ENCODE measurements around the gene MRAS.
A peak's percentile ranks its signal among the peaks of the same experiment; 100 is the strongest.

Gene MRAS

DNA sequence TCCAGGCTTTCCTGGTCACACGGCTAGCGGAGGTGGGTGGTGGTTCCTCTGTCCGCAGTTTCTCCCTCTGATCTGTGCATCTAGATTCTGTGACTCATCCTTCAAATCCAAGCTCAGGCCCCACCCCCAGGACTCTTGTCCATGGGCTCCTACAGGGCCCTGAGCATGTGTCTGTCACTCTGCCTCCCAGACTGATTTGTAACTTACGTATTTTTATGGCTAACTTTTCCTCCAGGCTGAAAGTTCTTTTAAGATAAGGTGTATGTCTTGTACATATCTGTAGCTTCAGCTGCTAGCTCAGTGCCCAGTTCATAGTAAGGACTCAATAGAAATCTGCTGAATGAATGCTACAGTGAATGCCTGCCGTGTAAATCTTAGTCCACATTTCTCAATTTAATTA is 94.1 kb downstream of the MRAS start:
- TF ChIP-seq MYC (IDR thresholded peaks at IDR 0.05; ENCODE audit: low read depth, low read length) (no peak), POLR2A (IDR thresholded peaks at IDR 0.05; ENCODE audit: extremely low read depth, insufficient read length) (no peak)
- TF ChIP-seq, protein P1, sequence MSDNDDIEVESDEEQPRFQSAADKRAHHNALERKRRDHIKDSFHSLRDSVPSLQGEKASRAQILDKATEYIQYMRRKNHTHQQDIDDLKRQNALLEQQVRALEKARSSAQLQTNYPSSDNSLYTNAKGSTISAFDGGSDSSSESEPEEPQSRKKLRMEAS (IDR thresholded peaks at IDR 0.05; ENCODE audit: low read depth, low read length), result no peak
- TF ChIP-seq, protein P2, sequence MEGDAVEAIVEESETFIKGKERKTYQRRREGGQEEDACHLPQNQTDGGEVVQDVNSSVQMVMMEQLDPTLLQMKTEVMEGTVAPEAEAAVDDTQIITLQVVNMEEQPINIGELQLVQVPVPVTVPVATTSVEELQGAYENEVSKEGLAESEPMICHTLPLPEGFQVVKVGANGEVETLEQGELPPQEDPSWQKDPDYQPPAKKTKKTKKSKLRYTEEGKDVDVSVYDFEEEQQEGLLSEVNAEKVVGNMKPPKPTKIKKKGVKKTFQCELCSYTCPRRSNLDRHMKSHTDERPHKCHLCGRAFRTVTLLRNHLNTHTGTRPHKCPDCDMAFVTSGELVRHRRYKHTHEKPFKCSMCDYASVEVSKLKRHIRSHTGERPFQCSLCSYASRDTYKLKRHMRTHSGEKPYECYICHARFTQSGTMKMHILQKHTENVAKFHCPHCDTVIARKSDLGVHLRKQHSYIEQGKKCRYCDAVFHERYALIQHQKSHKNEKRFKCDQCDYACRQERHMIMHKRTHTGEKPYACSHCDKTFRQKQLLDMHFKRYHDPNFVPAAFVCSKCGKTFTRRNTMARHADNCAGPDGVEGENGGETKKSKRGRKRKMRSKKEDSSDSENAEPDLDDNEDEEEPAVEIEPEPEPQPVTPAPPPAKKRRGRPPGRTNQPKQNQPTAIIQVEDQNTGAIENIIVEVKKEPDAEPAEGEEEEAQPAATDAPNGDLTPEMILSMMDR (IDR thresholded peaks at IDR 0.05; ENCODE audit: low read depth, low read length), result no peak
- no peak overlapping the region for H3K4me3 ChIP-seq (ENCODE audit: low read depth, low read length)
- DNase-seq (ENCODE audit: low read depth), result peak; percentile 16

DNA sequence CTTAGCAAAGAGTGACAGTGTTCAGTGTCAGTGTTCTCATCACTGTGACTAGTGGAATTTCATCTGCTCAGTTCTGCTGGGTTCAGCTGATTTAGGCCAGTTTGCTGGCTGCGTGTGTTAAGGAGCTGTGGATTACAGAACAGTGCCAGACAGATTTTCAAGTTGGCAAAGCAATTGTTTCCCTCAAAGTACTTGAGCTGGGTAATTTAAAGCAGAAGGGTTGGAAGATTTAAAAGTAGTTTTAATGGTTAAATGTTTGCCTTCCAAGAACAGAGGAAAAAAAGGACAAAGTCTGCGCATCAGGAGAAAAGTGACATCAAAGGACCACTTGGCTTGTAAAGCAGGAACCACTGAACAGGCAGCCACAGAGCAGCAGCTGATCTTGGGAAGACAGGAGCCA is 94.7 kb downstream of the MRAS start:
- DNase-seq (ENCODE audit: low read depth), result no peak
- TF ChIP-seq POLR2A (IDR thresholded peaks at IDR 0.05; ENCODE audit: extremely low read depth, insufficient read length) (no peak), MYC (IDR thresholded peaks at IDR 0.05; ENCODE audit: low read depth, low read length) (no peak)
- TF ChIP-seq, protein P1 (IDR thresholded peaks at IDR 0.05; ENCODE audit: low read depth, low read length), result no peak
- TF ChIP-seq, protein P2 (IDR thresholded peaks at IDR 0.05; ENCODE audit: low read depth, low read length), result no peak
- H3K4me3 ChIP-seq (ENCODE audit: low read depth, low read length), result no peak overlapping the region

DNA sequence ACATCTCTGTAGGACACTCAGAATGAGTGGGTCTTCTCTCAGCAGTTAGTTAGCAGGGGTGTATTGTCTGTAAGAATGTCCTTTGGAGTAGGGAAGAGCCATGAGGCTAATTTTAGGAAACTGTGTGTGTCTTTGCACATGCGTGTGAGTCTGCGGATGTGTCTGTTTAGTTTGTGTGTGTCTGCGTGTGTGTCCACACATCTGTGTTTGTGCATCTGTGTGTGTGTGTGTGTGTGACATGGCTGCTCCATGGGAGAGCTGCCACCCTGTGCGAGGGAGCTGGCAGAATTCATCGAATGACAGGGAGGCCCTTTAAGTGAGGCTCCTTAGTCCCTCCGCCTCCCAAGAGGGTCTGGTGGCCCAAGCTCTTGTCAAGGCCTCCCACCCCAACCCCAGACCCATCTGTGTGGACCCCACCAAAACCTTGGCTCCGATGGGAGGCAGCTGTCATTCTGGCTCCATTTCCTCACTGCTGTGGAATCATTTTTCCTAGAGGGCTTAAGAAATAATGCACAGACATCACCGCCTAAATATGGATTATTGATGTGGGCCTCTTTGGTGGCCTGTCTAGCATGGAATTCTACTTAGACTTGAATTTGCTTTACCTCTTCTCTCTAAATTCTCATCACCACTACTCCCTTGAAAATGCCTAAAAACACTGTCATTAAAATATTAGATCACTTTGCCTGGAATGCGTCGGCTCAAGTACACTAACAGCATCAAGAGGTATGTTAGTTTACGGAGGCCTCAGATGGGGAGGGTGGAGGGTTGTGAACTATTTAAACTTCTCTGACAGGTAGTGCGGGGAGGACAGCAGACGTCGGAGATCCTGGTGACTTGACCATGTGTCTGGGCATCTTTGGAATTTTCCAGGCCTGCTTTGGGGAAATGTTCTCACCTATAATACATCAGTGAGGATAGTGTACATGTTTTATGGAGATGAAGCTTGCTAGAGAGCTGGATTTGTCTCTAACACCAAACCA is 95.4 kb downstream of the MRAS start:
- TF ChIP-seq, protein P2 (IDR thresholded peaks at IDR 0.05; ENCODE audit: low read depth, low read length), result no peak
- TF ChIP-seq, protein P1 (IDR thresholded peaks at IDR 0.05; ENCODE audit: low read depth, low read length), result no peak
- TF ChIP-seq POLR2A (IDR thresholded peaks at IDR 0.05; ENCODE audit: extremely low read depth, insufficient read length) (no peak), MYC (IDR thresholded peaks at IDR 0.05; ENCODE audit: low read depth, low read length) (no peak)
- no peak overlapping the region for H3K4me3 ChIP-seq (ENCODE audit: low read depth, low read length)
- DNase-seq (ENCODE audit: low read depth), result no peak

DNA sequence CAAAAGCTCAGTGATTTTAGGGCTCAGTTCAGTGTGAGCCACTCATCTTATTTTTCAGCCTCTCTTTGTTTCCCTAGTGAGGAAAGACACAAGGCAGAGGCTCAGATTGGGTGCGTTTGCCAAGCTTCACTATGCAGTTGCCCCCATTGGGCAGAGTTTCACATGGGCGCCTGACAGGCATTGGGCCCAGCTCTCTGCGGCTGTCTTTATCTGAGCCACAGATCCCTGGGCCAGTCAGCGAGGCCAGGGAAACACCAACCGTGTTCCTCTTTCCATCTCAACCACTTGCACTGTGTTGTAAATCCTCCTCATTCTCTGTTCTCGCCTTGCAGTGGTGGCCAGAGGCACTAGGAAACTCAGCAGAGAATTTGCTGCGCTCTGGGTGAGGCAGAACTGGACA is 96.9 kb downstream of the MRAS start:
- no peak for TF ChIP-seq POLR2A (IDR thresholded peaks at IDR 0.05; ENCODE audit: extremely low read depth, insufficient read length)
- no peak overlapping the region for H3K4me3 ChIP-seq (ENCODE audit: low read depth, low read length)
- no peak for DNase-seq (ENCODE audit: low read depth)

DNA sequence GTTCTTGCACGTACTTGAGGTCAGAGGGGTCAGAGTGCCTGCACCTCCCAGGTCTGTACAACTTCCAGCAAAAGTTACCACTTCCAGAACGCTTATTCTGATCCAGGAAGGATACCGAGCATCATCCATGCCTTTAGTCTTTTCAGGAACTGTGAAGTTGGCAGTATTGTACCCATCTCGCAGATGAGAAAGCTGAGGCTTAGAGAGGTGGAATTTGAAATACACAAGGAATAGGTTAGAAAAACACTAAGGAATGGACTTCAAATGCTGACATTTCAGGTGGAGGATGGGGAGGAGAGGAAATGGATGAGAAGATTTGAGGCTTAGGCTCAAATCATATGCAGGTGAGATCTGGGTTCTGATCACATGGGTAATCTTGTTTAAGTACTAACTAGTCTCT is 97.3 kb downstream of the MRAS start:
- no peak for DNase-seq (ENCODE audit: low read depth)
- TF ChIP-seq, protein P1 (IDR thresholded peaks at IDR 0.05; ENCODE audit: low read depth, low read length), result no peak
- TF ChIP-seq POLR2A (IDR thresholded peaks at IDR 0.05; ENCODE audit: extremely low read depth, insufficient read length), result no peak
- H3K4me3 ChIP-seq (ENCODE audit: low read depth, low read length), result no peak overlapping the region

DNA sequence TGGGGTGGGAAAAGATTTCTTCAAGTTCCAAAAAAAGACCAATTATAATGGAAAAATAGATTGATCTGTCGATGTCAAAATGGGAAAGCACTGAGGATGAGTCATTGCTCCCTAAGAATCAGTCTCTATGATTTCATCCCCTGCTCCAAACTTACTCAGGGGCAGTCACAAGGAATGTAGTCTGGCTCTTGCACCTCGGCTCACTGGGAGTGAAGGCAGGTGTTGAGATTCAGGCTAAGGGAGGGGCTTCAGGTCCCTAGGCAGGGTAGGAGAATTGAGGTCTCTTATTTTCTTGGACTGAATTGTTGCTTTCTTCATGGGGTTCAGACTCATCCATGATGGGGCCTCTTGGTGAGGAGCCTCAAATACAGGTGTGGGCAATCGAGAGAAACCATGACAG is 100.3 kb downstream of the MRAS start:
- H3K4me3 ChIP-seq (ENCODE audit: low read depth, low read length), result no peak overlapping the region
- no peak for DNase-seq (ENCODE audit: low read depth)
- TF ChIP-seq, protein P2 (IDR thresholded peaks at IDR 0.05; ENCODE audit: low read depth, low read length), result no peak
- TF ChIP-seq, protein P1 (IDR thresholded peaks at IDR 0.05; ENCODE audit: low read depth, low read length), result no peak
- no peak for TF ChIP-seq POLR2A (IDR thresholded peaks at IDR 0.05; ENCODE audit: extremely low read depth, insufficient read length)
- TF ChIP-seq MYC (IDR thresholded peaks at IDR 0.05; ENCODE audit: low read depth, low read length), result no peak

All from NB4 (cell line).